NCI-H82 (cell line): ENCODE measurements around the gene WNT7A.

ENCODE experiments used
- DNase-seq: peaks from one replicate; lab custom pipeline; 2025; lab: John Stamatoyannopoulos, UW

WNT7A gene

DNA sequence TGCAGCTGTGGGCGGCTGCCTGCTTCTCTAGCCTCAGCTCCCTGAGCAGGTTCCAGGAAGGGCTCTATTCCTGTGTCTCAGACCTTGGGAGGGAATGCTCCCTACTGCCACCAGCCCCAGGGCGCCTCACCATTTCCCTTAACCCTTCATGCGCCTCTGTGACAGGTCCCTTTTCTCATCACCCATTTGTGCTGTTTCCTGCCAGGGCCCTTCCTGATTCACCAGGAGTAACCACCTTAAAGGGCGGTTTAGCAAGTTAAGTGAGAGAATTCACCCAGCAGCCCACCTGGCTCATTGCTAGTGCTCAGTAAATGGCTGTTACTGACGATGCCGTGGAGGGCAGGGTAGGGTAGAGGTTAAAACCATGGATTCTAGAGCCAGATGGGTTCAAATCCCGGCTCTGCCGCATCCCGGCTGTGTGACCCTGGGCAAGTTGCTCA lies 87.8 kb downstream of the WNT7A start:
- DNase-seq: no peak

DNA sequence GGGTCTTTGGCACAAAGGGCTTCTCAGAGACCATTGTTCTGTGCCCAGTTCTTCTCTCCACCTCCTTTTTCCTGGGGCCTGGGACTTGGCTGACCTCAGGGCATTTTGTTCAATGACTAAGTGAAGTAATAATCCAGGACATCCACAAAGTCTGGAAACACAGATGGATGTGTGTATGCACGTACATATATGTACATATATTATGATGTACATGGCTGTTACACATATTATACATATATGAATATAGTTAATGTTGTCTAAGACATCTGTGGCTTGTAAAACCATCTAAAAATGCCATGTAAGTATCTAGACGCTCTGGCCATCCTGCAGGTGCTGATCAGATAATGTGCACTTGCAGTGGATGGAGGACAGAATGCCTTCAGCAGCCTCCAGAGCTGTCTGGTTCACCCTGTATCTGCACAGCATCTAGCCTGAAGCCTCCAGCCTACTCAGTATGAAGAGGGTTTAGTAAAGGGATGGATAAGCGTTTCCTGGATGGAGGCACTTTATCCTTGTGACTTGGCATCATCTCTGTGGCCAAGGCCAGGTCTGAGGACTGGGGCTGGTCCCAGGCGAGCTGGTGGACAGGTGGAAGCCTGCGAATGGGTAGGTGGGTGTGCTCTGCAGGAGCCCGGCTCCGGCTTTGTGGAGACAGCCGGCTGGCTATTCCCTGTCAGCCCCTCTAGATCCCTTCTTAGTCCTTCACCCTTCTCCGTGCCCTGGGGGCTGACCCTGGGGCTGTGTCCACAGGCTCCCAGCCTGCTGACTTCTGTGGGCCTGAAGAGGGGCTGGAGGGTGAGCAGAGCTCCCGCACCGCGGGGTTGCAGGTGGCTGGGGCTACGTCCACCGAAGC lies 88.4 kb downstream of the WNT7A start:
- DNase-seq: no peak

DNA sequence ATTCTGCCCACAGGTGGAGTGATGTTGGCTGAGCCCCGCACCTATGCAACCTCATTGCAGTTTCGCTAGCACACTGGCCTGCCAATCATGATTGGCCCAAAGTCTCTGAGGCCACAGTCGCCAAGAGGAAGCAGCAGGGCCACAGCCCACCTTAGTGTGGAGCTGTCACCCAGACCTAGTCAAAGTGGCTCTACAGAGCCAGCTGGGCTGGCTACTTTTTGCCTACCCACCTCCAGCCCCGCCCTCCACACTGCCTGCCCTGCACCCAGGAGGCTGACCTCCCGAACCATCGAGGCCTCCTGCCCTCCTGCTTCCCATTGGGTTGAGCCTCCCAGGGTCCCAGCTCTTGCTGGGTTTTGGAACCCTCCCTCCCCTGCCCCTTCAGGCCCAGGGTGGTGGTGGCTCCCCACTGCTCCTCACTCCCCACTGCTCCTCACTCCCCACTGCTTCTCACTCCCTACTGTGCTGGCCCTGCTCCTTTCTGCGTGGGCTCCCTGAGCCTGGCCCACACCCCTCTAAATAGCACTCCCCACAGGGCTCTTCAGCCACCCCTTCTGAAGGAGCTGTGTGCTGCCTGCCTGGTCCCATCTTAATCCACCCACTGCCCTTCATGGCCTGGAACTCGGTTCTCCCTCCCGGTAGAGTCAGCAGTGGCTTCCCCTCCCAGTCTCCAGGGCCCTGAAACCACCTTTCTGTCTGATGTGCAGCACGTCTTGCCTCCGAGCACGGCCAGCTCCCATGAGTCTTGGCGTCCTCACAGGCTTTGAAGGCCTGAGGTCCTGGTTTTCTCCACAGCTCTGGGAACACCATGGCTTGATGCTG lies 89.3 kb downstream of the WNT7A start:
- no peak for DNase-seq

DNA sequence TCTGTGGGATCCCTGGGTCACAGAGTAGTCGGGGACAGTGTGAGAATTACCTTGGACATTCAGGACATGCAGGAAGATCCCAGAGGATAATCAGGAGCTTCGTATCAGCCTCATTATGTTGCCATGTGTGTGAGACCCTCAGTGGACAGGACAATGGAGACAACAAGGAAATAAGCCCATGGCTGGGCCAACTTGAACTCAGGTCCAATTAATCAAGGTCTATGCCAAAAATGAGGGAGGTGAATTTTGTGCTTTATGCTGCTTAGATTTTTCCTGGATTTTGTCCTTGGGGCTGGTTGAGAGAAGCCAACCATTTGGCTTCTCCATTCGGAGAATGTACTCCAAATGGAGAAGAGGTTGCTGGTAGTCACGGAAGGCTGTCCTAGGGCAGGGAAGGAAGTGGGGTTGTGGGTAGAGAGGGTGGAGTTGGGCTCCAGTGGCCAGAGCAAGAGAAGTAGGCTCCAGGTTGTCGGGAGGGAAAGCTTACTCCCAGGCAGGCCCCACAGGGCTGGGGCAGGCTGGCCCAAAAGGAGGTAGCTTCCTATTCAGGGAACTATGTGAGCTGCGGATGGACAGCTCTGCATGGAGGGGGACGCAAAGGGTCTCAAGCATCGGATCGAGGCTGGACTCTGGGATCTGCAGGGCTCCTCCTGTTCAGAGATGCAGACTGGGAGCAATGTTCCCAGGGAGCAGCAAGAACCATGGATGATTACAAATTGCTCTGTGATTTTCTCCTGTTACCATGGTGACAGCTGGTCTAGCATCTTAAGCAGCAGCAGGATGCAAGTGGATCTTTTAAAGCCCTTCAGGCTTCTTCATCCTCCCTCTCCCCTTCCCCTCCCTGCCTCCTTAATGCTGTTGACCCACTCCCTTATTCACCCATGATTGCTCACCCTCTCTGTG lies 91.1 kb downstream of the WNT7A start:
- no peak for DNase-seq

DNA sequence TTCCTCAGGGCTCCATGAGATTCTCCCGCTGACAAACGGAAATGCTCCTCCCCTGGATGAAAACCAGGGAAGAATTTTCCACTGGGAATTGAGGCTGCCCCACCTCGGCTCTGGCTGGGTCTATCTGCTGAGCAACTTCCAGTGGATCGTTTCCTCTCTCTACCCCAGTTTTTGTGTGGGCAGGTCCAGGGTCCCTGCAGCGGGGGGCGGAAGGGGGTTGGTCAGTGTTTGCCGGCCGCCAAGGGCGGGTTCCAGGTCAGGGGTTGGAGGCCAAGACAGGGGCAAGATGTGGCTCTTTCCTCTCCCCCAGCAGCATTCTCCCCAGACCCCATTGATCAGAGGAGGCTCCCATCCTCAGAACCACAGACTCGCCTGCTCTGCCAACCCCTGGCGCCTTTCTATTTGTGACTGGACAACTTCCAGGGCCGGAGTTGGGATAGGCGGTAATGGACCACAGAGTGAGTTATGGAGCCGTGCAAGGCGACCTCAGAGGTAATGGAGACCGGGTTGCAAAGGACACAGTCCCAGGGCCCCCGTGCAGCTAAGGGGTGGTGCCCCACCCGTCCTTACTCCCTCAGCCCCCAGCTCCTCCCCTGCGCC lies 92.2 kb downstream of the WNT7A start:
- DNase-seq: no peak

DNA sequence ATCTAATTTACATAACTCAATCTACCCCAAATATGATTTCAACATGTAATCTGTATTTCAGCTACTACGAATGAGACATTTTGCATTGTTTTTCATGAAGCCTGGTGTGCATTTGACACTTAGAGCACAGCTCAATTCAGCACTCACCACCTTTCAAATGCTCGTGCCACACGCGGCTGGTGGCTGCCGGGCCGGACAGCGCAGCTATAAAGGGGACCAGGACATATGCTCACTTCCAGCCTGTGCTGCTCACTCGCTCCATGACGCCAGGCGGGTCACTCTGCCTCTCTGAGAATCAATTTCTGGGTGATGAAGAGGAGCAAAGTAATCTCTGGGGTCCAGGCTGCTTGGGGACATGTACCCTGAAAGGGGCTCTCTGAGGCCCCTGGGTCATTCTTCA lies 93.1 kb downstream of the WNT7A start:
- no peak for DNase-seq

DNA sequence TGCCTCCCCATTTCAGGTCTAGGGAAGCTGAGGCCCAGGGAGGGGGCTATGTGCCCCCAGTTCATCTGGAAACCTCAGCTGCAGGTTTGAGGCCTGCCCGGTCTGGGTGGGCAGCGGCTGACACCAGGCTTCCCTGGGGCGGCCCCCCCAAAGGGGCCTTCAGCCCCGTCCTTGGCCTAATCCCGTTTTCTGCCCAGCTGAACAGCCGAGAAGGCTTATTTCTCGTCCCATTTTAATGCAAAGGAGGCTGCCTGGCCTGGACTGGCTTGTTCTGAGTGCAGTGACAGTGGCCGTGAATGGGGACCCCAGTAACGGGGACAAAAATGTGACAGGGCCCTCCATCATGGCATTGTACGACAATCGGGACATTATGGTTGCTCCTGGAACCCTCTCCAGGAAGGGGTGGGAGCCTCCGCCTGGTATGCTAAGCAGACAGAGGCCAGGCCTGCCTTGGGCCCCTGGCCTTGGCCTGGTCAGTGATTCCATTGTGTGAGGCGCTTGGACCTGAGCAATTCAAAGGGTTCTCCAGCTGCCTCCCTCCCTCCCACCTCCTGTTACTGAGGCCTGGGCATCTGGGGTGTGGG lies 93.9 kb downstream of the WNT7A start:
- no peak for DNase-seq

DNA sequence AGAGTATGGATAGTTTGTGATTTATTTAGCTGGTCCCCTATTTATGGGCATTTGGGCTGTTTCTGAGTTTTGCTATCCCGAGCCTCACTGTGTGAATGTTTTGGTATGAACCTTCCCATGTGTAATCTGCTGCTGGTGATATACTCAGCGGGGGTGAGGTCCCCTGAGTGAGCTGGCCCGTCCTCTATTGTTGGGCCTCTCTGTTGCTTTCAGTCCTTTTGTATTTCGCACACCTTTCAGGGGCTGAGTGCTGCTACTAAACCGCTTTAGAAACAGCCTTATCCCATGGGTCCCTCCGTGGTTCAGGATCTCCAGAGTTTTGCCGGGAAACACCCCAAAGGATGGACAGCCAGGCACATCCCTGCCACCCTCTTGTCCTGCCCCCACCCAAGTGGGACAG lies 94.5 kb downstream of the WNT7A start:
- DNase-seq: no peak

DNA sequence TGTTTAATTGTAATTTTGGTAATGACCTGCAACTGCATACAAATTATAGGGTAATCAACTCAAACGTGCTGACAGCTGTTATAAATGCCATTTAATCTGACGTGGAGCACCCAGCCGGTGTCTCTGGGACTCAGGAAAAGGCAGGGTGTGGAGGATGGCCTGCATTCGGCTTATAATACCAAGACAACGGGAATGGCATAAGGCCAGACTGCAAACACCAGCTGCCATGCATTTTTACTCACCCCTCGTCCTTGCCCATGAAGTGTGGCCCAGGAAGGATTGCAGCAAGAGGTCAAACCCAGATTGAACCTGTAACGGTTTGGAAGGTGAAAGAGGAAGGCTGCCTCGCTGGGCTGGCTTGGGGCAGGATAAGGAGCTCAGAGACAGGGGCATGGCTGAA lies 96.4 kb downstream of the WNT7A start:
- DNase-seq: peak; percentile 17

DNA sequence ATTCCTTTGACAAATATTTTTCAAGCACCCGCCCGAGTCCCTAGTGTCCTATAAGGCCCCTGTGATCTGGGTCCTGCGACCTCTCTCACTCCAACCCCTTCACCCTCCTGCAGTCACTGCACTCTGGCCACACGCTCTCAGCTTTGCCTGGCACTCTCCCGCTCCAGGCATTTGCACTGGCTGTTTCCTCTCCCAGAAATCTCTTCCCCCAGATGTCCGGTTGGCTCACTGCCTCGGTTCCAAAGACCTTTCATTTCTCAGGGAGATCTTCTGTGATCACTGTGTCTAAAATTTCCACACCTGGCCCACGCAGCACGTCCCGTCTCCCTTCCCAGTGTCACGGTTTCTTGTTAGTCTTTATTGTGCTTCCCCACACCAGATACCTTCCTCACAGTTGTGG lies 97.4 kb downstream of the WNT7A start:
- DNase-seq: no peak

DNA sequence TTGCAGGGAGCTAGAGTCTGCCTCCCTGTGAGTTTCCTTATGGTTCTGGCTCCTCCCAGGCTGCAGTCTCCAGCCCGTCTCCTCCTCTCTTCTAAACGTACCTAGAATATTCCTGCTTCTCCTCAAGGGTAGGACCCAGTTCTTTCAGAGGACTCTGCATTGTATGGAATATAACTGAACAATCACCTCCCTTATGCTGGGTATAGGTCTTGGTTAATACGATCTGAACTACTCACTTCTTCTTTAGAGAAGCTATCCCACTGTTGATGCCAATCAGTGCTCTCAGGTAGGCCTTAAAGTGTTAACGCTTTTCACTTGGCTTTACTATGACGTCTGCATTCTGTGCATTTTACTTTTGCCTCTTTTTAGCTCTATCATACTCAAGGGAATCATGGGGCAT lies 98.5 kb downstream of the WNT7A start:
- no peak for DNase-seq

DNA sequence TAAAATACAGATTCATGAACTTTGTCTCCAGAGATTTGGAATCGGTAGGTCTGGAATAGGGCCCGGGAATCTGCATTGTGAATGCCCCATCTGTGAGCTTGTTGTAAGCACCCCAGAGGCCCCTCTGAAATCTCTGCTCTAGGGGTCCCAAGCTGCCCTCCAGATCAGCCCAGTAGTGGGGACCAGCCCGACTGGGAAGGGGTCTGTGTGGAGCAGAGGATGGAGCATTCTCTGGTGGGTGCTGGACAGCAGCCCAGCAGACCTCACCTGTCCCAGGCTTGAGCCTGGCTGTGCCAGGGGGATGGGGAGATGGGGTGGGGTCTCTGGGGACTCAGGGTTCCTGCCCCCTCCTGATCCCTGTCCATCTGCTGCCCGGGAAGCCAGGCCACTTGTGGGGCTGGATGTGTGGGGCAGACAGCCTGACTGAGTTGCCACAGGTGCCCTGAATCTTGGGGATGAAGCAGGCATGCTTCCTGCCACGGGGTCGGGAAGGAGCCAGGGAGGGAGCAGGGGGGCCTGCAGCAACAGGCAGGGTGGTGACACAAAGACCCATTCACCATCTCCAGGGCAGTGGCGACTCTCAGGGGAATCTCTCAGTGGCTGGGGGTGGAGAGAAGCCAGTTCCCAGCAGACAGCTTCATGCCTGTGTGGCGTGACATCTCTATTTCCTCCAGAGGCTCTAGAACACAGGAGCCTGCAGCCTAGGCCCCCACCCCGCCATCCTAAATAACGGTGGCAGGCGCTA lies 99.3 kb downstream of the WNT7A start:
- no peak for DNase-seq

DNA sequence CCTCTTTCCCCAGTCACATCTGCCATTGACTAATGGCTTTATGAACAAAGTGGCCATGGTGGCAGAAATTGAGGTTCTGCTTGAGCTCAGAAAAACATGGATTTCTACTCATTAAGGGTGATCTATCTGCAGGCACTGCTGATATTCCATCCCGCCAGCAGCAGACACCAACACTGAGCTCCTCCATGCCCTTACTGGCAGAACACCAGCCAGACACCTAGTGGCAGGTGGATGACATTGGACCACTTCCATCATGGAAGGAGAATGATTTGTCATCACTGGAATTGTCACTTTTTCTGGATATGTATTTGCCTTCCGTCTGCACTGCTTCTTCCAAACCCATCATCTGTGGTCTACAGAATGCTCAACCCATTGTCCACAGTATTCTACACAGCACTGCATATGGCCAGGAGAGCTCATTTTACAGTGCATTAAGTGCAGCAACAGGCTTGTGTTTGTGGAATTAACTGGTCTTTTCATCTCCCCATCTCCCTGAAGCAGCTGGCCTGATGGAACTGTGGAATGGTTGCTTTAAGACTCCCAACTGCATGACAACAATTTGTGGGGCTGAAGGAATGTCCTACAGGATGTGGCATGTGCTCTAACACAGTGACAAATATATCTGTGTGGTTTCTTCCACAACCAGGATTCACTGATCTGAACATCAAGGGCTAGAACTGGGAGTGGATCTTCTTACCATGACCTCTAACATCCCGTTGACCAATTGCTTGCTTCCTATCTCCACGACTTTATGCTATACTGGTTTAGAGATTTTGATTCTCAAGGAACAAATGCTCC lies 103.4 kb downstream of the WNT7A start:
- DNase-seq: no peak

DNA sequence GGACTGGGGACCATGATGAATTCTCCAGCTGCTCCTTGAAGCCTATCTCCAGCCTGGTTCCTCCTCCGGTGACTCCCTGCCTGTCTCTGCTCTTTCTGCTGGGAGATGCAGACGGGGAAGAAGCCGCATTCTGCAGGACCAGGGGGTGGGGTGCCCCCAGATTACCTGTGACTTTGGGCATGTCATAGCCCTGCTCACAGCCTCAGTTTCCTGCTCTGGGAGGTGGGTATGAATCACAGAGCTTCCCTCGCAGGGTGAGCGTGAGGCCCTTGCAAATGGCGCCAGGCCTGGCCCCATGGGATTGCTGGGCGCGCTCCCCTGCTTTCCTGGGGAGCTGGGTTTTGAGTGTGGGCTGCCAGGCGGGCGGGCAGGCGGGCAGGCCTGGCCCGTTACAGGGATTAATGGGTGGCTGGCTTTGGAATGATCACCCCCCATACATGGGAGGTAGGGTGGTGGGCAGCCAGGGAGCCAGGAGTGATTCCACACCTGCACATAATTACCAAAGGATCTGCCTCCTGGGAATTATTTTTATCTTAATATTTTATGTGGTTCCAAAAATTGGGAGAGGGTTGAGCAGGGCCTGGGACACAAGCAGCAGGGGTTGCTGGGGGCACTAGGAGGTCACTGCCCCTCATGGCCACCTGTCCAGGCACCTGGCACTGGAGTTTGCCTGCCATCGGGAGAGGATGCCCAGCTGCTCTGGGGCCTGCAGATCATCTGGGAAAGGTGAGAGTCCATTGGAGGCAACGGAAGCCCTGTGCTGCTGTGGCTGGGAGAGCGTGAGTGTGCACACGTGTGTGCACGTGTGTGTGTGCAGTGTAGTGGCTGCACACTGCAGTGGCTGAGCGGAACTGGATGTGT lies 106.8 kb downstream of the WNT7A start:
- DNase-seq: no peak

DNA sequence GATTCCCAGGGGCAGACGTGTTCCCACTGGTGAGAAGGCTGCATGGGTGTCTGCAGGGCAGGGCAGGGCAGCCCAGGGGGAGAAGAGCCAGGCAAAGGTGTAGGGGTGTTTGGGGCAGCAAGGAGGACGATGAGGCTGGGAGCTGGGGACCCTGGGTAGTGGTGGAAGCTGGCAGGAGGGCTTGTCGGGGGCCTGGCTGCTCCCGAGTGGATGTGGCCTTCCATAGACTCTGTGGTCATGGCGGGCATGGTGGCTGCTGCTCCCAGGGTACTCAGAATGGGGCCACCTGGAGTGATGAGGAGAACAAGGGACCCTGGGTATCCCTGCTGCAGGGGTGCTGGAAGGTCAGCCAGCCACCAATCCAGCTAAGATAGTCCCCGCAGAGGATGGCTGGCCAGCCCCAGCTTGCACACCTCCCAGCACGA lies 107.5 kb downstream of the WNT7A start:
- no peak for DNase-seq

DNA sequence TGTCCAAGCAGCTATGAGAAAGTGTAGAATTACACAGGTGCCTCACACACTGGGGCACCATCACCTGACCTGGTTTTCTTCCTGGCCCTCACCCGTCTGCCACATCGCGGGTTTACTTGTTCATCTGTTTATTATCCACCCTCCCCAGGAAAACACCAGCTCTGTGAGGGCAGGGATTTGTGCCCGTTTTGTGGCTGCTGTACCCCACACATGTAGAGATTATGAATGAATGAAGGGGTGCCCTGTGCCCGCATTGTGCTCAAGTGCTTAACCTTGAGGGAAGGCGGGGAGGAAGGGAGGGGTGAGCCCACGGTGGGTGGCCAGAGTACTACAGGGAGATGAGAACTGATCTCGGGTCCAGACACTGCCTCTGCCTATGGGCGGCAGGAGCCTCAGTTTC lies 108.4 kb downstream of the WNT7A start:
- DNase-seq: no peak

DNA sequence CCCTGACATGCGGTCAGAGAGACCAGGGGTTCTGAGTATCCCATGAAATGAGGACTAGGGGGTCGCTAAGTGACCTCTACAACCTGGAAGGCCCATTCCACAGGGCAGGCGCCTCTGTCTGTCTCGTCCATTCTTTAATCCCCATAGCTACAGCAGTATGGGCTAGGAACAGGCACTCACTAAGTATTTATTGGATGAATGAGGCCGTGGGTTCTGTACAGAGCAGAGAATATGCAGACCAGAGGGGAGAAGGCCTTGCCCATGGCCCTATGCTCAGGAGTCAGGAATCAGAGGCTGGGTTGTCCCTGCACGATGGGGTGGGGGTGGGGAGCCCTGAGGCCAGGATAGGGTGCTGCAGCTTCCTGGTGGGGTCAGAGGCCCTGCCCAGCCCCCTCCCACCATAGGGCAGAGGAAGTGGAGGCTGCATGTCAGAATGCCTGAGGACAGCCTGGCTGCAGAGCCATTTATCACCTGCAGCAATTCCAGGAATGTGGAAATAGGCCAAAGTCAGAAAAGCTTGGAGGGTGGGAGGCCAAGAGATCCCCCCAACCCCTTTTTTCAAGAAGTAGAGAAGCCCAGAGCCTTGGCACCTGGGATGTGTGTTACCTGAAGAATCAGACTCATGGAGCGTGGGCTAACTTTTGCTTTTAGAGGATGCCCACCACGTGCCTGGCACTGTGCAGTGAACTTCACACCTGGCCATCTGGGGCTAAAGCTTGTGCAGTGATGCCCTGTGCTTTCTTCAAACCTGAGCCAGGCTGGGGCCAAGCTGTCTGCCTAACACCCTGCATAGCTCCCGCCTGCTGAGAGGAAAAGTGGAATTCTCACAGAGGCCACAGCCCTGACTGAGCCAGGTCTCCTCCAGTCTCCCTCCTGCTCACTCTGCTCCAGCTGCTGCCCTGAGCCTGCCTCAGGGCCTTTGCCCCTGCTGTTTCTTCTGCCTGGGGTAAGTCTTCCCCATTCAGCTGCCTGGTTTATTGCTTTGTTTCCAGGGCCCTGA lies 109.4 kb downstream of the WNT7A start:
- DNase-seq: no peak

DNA sequence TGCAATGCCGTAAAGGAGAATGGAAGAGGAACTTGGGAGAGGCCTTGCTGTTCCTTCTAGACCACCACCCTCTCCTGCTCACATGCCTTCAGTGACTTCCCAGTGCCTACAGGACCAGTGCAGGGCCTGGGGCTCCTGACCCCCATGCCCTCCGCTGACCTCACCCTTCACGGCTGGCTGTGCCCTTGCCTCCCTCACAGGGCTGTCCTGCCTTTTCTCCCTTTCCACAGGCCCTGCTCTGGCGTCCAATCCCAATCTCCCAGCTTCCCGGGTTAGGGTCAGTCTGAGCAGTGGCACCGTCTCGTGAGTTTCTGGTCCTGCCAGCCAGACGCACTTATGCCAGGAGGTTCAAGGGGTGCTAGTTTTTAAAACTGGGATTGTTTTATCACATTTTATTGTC lies 110.4 kb downstream of the WNT7A start:
- no peak for DNase-seq
